T47D (cell line): ENCODE measurements around the gene TTF2.

Experiments
- DNase-seq, 2 experiments: peaks; one replicate each; pipeline versions ENCODE4 v3.0.0 to v3.0.0-alpha.2; 2011 to 2012; ENCODE audit warnings: low read depth in 1 of 2, low spot score in 1 of 2
- JUND ChIP-seq: IDR thresholded peaks from 2 replicates; pipeline ENCODE4 v1.6.1; 2012; ENCODE audit warnings: low read depth
- in situ Hi-C: cut with HindIII; loops from 2 replicates; pipeline ENCODE4 v1.10.0; 2016; ENCODE audit warnings: low sequenced_read_pairs, low pct_unique_long_range_greater_than_20kb

Gene TTF2

DNA sequence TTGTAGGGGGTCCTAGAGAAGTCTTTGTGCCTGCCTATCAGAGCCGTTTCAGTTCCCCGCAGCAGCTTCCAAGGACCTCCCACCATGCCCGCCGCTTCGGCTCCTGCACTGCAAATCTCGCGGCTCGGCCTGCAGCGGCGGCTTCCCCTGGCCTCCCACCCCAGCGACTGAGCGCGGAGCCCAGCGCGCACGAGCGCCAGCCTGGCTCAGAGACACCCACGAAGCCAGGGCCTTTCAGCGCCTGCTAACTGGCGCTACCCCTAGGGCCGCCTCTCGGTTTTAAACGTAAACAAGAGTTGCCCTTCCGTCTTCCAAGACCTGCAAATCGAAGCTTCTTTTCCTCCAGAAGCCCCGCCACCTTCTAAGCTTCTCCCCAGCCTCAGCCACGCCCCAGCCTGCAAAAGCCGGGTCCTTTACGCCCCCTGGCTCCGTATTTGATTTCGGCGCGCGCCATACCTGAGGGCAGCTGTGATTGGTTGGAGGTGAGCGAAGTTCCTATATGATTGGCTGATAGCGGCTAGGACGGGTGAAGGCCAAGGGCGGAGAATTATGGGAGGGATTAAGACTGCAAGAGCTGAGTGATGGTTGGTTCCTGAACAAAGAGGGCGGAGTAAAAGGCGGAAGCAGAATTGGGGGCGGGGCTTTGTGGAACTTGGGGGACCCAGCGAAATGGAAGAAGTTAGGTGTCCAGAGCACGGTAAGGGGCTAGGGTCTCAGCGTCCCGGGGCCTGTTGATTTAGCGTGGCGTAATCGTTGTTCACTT lies at the start of gene TTF2:
TTF2 (plus strand) TSS at position 649 of the 763 bp plus-strand sequence; CDS start at position 670, 21 bp downstream.
- in situ Hi-C loops: no loop called here
- peak; percentile 89 to 99 for DNase-seq
- TF ChIP-seq JUND: no peak

DNA sequence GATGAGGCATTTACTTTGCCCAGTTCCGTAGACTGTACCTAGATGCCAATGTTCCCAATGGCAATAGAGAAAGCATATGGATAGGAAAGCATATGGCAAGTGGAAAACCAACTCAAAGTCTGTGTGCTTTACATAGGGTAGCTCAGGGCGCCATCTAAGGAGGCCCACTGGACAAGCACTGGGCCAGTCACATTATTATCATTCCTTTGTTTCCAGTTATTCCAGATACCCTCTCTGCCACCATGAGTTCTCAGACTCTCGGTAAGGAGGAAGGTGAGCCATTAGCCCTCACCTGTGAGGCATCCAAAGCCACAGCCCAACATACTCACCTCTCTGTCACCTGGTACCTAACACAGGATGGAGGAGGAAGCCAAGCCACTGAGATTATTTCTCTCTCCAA lies 48.8 kb upstream of the TTF2 start:
- peak in 1 of 2 experiments; percentile 12 for DNase-seq
- in situ Hi-C loops: no loop called here
- no peak for TF ChIP-seq JUND

DNA sequence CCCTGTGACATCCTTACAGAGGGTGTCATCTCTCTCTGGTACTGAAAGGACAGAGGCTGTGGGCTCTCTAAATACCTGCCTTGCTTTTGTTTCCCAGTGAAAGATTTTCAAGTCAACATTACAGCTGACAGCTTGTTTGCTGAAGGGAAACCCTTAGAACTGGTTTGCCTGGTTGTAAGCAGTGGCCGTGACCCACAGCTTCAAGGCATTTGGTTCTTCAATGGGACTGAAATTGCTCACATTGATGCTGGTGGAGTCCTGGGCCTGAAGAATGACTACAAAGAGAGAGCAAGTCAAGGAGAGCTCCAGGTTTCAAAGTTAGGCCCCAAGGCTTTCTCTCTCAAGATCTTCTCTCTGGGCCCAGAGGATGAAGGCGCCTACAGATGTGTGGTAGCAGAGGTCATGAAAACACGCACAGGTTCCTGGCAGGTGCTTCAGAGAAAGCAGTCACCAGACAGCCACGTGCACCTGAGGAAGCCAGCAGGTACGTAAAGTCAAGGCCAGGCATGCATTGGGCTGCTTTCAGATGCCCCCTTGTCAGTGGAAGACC lies 46.7 kb upstream of the TTF2 start:
- no peak for TF ChIP-seq JUND
- peak; percentile 28 to 92 for DNase-seq
- in situ Hi-C loops: no loop called here

DNA sequence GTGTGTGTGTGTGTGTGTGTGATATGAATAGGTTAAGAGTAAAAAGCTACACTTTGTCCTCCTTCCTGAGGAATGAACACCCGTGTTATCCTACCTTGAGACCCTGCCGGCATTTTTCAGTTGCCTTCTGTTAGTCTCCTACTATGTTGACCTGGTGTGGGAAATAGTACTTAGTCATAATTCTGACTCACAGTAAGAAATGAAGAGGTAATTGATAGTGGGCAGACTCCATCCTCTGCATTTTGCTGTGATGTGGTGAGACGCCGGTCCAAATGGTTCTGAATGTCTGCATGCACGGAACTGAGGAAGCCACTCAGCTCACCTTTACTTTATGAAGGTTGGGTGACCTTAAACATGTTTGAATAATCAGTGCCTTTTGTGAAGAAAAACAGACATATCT lies 45.9 kb upstream of the TTF2 start:
- no peak for DNase-seq
- TF ChIP-seq JUND: no peak
- in situ Hi-C loops: no loop called here

DNA sequence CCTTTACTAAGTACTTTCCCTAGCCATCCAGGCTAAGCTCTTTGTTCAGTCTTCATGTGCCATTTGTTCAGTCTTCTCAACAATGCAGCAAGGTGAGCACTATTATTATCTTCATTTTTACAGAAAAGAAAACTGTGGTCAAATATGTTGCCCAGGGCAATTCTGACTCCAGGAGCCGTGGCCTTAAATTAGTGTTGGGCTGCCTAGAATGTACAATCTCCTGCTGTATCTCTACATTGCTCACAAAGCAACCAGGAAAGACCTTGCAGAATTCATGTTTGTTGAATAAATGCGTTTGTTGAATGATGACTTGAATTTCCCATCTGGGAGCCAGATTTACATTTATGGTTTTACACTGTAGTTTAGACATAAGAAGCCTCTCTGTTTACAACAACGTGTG lies 44.4 kb upstream of the TTF2 start:
- peak in 1 of 2 experiments; percentile 78 for DNase-seq
- no peak for TF ChIP-seq JUND
- in situ Hi-C loops: no loop called here

DNA sequence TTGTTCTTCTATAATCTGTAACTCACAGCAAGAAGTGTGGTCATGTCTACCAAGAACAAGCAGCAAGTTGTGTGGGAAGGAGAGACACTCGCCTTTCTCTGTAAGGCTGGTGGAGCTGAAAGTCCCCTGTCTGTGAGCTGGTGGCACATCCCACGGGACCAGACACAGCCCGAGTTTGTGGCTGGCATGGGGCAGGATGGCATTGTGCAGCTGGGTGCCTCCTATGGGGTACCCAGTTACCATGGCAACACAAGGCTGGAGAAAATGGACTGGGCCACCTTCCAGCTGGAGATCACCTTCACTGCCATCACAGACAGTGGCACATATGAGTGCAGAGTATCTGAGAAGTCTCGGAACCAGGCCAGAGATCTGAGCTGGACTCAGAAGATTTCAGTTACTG lies 43.1 kb upstream of the TTF2 start:
- in situ Hi-C loops: no loop called here
- no peak for DNase-seq
- no peak for TF ChIP-seq JUND

DNA sequence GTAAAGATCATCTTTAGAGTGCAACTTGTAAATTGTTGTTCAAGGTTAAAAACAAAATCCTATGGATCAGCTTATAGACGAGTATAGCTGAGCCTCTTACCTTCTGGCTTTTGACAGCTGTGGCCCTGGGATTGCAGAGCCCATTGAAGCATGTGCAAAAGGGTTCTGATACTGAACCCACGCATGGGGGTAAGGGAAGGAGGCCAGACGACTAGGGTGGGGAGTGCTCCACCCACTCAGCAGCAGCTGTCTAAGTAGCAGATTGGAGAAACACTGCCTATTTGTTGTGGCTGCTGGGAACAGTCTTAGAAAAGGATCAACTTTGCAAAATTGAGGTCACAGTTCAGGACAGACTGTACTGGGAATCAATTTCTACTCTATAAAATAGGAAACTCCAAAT lies 42.5 kb upstream of the TTF2 start:
- in situ Hi-C loops: no loop called here
- no peak for DNase-seq
- TF ChIP-seq JUND: no peak

DNA sequence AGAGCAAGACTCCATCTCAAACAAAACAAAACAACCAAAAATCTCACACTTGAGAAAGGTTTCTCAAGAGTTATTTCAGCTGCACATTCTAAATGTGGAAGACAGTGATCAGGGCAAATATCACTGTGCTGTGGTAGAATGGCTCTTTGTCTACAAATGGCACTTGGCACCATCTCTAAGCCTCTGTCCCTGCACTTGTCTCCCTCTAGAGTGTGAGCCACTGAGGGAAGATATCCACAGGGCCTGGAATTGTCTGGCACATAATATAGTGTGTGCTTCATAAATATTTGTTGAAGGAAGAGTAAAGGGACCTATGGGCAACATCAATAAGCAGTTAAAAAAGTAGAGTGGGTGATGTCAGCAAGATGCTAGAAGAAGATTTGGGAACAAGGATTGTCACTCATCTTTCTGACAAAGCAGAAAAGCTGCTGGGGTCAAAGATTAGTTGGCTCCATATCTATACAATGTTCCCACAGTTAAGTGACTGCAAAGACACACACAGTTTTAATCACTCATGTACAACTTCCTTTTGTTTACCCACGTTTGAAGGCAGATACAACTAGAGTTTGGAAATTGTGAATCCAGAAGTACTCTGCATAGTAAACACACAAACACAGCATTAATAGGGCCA lies 39.5 kb upstream of the TTF2 start:
- peak in 1 of 2 experiments; percentile 72 for DNase-seq
- in situ Hi-C loops: no loop called here
- TF ChIP-seq JUND: no peak

DNA sequence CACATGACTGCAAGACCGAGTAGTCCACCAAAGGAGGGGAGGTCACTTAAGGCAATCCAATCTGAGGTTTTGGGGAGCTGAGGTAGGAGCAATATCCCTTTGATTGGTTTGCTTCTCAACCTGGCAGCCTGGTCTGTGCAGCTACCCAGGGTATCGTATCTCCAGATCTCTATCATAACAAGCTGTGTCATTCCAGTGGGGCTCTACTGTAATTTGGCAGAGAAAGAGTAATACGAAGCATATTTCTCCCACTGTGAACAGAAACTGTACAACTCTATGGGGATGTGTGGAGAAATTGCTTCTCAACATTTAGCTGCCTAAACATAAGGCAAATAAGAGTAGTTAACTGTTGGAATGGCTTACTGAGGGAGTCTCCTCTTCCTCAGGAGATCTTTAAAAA lies 38.0 kb upstream of the TTF2 start:
- in situ Hi-C loops: no loop called here
- DNase-seq: no peak
- TF ChIP-seq JUND: no peak

DNA sequence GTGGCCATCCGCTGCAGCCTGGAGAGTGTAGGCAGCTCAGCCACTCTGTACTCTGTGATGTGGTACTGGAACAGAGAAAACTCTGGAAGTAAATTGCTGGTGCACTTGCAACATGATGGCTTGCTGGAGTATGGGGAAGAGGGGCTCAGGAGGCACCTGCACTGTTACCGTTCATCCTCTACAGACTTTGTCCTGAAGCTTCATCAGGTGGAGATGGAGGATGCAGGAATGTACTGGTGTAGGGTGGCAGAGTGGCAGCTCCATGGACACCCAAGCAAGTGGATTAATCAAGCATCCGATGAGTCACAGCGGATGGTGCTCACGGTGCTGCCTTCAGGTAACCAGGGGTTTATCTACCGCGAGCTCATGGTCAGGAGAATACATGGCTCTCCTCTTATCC lies 34.6 kb upstream of the TTF2 start:
- in situ Hi-C loops: no loop called here
- DNase-seq: no peak
- no peak for TF ChIP-seq JUND

DNA sequence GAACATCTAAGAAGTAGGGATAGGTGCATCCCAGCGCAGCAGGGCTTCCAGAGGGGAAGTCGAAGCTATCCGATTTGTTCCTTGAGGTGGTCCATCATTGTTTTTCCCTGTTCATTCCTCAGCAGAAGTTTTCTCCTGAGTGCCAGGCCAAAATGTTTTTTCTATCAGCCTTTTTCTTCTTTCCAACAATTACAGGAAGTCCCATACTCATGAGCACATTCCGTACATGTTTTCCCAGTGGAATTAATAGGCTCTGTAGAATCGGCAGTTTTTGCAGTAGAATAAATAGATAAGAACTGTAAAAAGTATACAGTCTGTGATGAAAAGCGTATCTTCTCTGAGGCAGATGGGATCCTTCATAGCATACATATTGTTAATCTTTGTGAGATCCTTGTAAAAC lies 33.8 kb upstream of the TTF2 start:
- DNase-seq: no peak
- no peak for TF ChIP-seq JUND
- in situ Hi-C loops: no loop called here

DNA sequence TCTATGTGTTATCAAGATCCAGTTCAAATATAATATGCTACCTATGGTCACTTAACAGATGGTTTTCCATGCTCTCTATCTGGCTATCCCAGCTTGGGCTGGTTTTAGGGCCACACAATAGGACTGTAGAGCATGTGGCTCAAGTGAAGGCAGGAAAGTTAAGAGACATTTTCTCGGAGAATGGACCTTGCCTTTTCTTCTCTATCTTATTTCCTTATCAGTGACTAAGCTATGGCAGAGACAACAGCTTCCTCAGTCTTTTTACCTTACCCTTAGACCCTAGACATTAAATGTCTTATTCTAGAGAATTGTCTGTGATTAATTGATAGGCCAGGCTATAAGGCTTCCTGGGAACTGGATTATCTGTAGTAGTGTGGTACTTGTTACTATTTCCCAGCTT lies 30.4 kb upstream of the TTF2 start:
- in situ Hi-C loops: no loop called here
- TF ChIP-seq JUND: no peak
- no peak for DNase-seq

DNA sequence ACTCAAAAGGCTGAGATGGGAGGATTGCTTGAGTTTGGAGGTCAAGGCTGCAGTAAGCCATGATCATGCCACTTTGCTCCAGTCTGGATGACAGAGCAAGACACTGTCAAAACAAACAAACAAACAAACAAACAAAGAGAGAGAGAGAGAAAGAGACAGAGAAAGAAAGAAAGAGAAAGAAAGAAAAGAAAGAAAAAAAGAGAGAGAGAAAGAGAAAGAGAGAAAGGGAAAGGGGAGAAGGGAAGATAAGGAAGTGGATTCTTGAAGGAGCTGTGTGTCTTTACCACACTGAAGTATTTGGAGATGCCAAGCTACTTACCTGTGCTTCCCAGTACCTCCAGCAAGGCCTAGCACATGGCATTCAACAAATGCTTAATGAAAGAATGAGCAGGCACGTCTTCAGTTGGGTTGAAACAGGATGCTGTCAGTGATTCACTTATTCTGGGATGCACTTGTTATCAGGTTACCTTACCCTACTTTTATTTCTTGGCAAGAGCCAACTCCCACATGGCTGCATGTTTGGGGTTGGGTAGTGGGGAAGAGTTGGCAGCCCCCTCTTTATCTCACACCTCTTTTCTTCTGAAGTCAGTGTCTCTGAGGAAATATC lies 29.8 kb upstream of the TTF2 start:
- DNase-seq: no peak
- in situ Hi-C loops: no loop called here
- no peak for TF ChIP-seq JUND

DNA sequence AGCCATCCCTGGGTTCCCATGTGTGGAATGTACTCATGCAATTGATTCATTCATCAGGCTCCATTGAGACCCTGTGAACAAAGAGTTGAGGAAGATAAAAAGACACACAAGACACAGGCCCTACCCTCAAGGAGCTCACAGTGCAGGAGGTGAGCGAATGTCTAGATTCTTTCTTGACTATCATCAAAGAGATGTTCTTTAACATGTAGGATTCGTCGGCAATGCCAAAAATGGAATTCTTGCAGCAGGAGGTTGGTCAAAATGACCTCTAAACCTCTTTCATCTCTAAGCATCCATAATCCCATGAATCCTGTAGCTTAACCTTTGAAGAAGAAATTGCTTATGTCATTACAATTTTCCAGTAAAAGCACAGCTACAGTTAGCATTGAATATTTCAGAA lies 27.9 kb upstream of the TTF2 start:
- in situ Hi-C loops: no loop called here
- no peak for TF ChIP-seq JUND
- no peak for DNase-seq
